Heart right ventricle (tissue), 16 donors: ENCODE measurements around the gene R3HDM2. TPM values are rescaled to one million over a fixed set of nuclear protein-coding genes. Genes with fewer than 3 reads are reported as not detected.
"Not testable (repeated sequence)": the region's sequence is repeated elsewhere in the genome, so short reads cannot be mapped to it uniquely, and the experiment has no call there.

Source experiments
- ATAC-seq, 8 donors: fragments of 200-7000 bp; cut with Tn5 transposase; one replicate each; pipeline ENCODE4 v1.9.1; 2020; ENCODE audit warnings: mild to moderate bottlenecking in 8 of 8, moderate library complexity in 8 of 8, moderate number of reproducible peaks in 1 of 8
- DNase-seq, 2 donors: peaks; one replicate each; pipeline ENCODE4 v3.0.0-alpha.2; 2020
- H3K27ac ChIP-seq, 10 donors: fragments of 200-600 bp; sonication (generic) in 2 of 10; one replicate each; pipeline versions ENCODE4 v1.5.0 to v1.8.0; 2020 to 2022; ENCODE audit warnings: mild to moderate bottlenecking in 3 of 10
- H3K27me3 ChIP-seq, 7 donors: fragments of 200-600 bp; one replicate each; pipeline ENCODE4 v1.8.0; 2021 to 2022; ENCODE audit warnings: mild to moderate bottlenecking in 2 of 7
- H3K36me3 ChIP-seq, 9 donors: fragments of 200-600 bp; sonication (generic) in 1 of 9; one replicate each; pipeline versions ENCODE4 v1.5.0 to v1.8.0; 2020 to 2022; ENCODE audit warnings: mild to moderate bottlenecking in 2 of 9
- H3K4me1 ChIP-seq, 9 donors: fragments of 200-600 bp; sonication (generic) in 1 of 9; one replicate each; pipeline versions ENCODE4 v1.5.0 to v1.8.0; 2020 to 2022; ENCODE audit warnings: mild to moderate bottlenecking in 4 of 9
- H3K4me3 ChIP-seq, 10 donors: fragments of 200-600 bp; sonication (generic) in 2 of 10; one replicate each; pipeline versions ENCODE4 v1.5.0 to v1.8.0; 2020 to 2022; ENCODE audit warnings: mild to moderate bottlenecking in 7 of 10, moderate library complexity in 2 of 10
- H3K9me3 ChIP-seq, 11 donors: fragments of 200-600 bp in 10 of 11; sonication (generic) in 2 of 11; one replicate each; pipeline versions ENCODE4 v1.5.0 to v1.8.0; 2013 to 2022; ENCODE audit warnings: mild to moderate bottlenecking in 2 of 11, control low read depth in 1 of 11, moderate library complexity in 1 of 11
- CTCF ChIP-seq, 9 donors: fragments of 200-600 bp; sonication (generic) in 2 of 9; IDR thresholded peaks; one replicate each; pipeline versions ENCODE4 v1.5.0 to v1.8.0; 2021 to 2022; ENCODE audit warnings: antibody characterized with exemption in 9 of 9, mild to moderate bottlenecking in 5 of 9, moderate library complexity in 1 of 9
- WGBS, 2 donors: extraction: QIAGEN DNeasy Blood & Tissue Kit; methylation state at CpG; one replicate each; pipeline ENCODE4 v1.1.7; 2013; ENCODE audit warnings: inconsistent platforms in 1 of 2; 5-methylcytosine and 5-hydroxymethylcytosine counted together
- intact Hi-C, 10 donors: fragments of 100-400 bp; cut with DNase I; formaldehyde crosslinking; loops; one replicate each; pipeline versions ENCODE4 v1.11.1 to v1.14.2; 2022
- polyA plus RNA-seq, 2 donors: library from polyadenylated mRNA; stranded (reverse); fragments of 200-250 nt; gene quantifications; one replicate each; pipeline ENCODE4 v1.2.3, GENCODE V29; 2013
- total RNA-seq, 10 donors: library from RNA; stranded (reverse); fragmentation: NEBNext Ultra II Directional in 3 of 10; extraction: Animal tissue kit (Norgen Biotek cat#: 25700) in 3 of 10; gene quantifications; one replicate each; pipeline versions ENCODE4 v1.2.1 to v1.2.4, GENCODE V29; 2021 to 2023
- donor health status: Arrhythmogenic right ventricular cardiomyopathy.
- donor health status: ischemic (EF 13 %, LVEDD 7.1; RV severe dilation, severe dysfunction).
- donor health status: healthy with polysubstance abuse.
- donor health status: DM: no; HTN: yes; CAD: no.
- donor health status: DM: no; HTN: no; CAD: no.
- donor health status: ischemic (EF 25% LVEDD 6.9; RV normal size, moderate dysfunction).
- donor health status: ischemic (EF 25% LVEDD 5.7; RV mildly dilated, moderate dysfunction).
- donor health status: healthy.
- donor health status: DM: yes; HTN: yes; CAD: no.
- donor health status: Ischemic cardiomyopathy.
- donor health status: ischemic (EF 35%, LVEDD 5.7; RV mildly dilated, moderate dysfunction).
- donor health status: nonischemic (EF 11% LVEDD 7.7; RV severe dilation, severe dysfunction).
- donor health status: DM: yes; HTN: yes; CAD: no.
- donor health status: PGD.
- donor health status: ischemic (EF 29% LVEDD 5.4; RV normal size, mild dysfunction).
- donor health status: nonischemic (EF 23%, LVEDD 6.1; RV moderate dilation, normal function).

R3HDM2 gene
- total and polyA plus RNA-seq, 12 donors, result 15.5 to 107 (median 73.9) TPM

- Histone ChIP-seq H3K9me3 (no peaks in the 10 kb centered on the region), H3K27ac (peak overlapping the region in 5 of 10 donors; percentile 9 to 60 (median 55)), H3K36me3 (peaks cover 0 to 50% (median 4%) of the 10 kb centered on the region in 9 donors), H3K27me3 (no peaks in the 10 kb centered on the region), H3K4me3 (no peak overlapping the region), H3K4me1 (peaks cover 0 to 19% (median 2%) of the 10 kb centered on the region in 9 donors)
- ATAC-seq (no peak), DNase-seq (no peak)
- WGBS, 2 donors, result 67 to 71% methylated on average over 2 of the region's 2 CpGs
- no peak for TF ChIP-seq CTCF (IDR thresholded peaks at IDR 0.05)
- intact Hi-C loops, result loop anchor here in 3 of 10 donors (2.0 to 5.0 kb wide), 3 partner anchors 143 to 145 kb away; partner anchors contain the start of gene INHBE (in 1 of the 3)
These were observed 121.4 kb downstream of the R3HDM2 start for GRCh38 chr12:57309420-57309819.

- 97 to 99% methylated on average over 3 of the region's 3 CpGs for WGBS, 2 donors
- DNase-seq (no peak), ATAC-seq (no peak)
- Histone ChIP-seq H3K4me1 (peaks cover 0 to 12% (median 0%) of the 10 kb centered on the region in 9 donors), H3K27me3 (no peaks in the 10 kb centered on the region), H3K9me3 (no peaks in the 10 kb centered on the region), H3K36me3 (peaks cover 0 to 98% (median 20%) of the 10 kb centered on the region in 9 donors), H3K27ac (no peak overlapping the region), H3K4me3 (no peak overlapping the region)
- intact Hi-C loops, result no loop called here
- no peak for TF ChIP-seq CTCF (IDR thresholded peaks at IDR 0.05)
These were observed 129.8 kb downstream of the R3HDM2 start for GRCh38 chr12:57300961-57301584.

- TF ChIP-seq CTCF (IDR thresholded peaks at IDR 0.05), result no peak
- H3K27me3 ChIP-seq, result no peaks in the 10 kb centered on the region
- H3K4me3 ChIP-seq, result no peak overlapping the region
- peaks cover 0 to 99% (median 25%) of the 10 kb centered on the region in 9 donors for H3K36me3 ChIP-seq
- H3K4me1 ChIP-seq, result peaks cover 0 to 12% (median 0%) of the 10 kb centered on the region in 9 donors
- H3K27ac ChIP-seq, result peak overlapping the region in 1 of 10 donors; percentile 18
- peak in 5 of 8 donors; percentile 35 to 67 (median 56) for ATAC-seq
- H3K9me3 ChIP-seq, result no peaks in the 10 kb centered on the region
- WGBS, 2 donors, result 50 to 57% methylated on average over 1 of the region's 1 CpG
- no peak for DNase-seq
- intact Hi-C loops, result no loop called here
These were observed 131.3 kb downstream of the R3HDM2 start for GRCh38 chr12:57299514-57300016.

GRCh38 chr12:57296291-57296690, 134.6 kb downstream of the R3HDM2 start:
- no peak overlapping the region for H3K4me3 ChIP-seq
- no peak for ATAC-seq
- peaks cover 0 to 12% (median 0%) of the 10 kb centered on the region in 9 donors for H3K4me1 ChIP-seq
- no peak overlapping the region for H3K27ac ChIP-seq
- H3K27me3 ChIP-seq, result no peaks in the 10 kb centered on the region
- no peak for TF ChIP-seq CTCF (IDR thresholded peaks at IDR 0.05)
- DNase-seq, result no peak
- no peaks in the 10 kb centered on the region for H3K9me3 ChIP-seq
- WGBS, 2 donors, result 82 to 84% methylated on average over 4 of the region's 4 CpGs
- intact Hi-C loops, result no loop called here
- peaks cover 0 to 100% (median 25%) of the 10 kb centered on the region in 9 donors for H3K36me3 ChIP-seq

GRCh38 chr12:57282073-57282472, 148.8 kb downstream of the R3HDM2 start:
- DNase-seq, intact Hi-C loops, H3K4me3 ChIP-seq, H3K27me3 ChIP-seq, H3K9me3 ChIP-seq, H3K27ac ChIP-seq, ATAC-seq: not testable (repeated sequence)
- Histone ChIP-seq H3K36me3 (peaks cover 0 to 100% (median 40%) of the 10 kb centered on the region in 9 donors), H3K4me1 (peaks cover 0 to 14% (median 0%) of the 10 kb centered on the region in 9 donors)
- 91 to 93% methylated on average over 12 of the region's 12 CpGs for WGBS, 2 donors
